Epithelial cell of esophagus (primary cell): Measurements from ENCODE around the gene RGCC.
A peak's percentile ranks its signal among the peaks of the same experiment; 100 is the strongest.
"Not testable (repeated sequence)": the region's sequence is repeated elsewhere in the genome, so short reads cannot be mapped to it uniquely, and the experiment has no call there.

Source experiments
- DNase-seq: peaks from one replicate; pipeline ENCODE4 v3.0.0; 2010; ENCODE audit warnings: low read depth
- H3K4me3 ChIP-seq: 2 replicates; pipeline ENCODE4 v1.5.1; 2011; ENCODE audit warnings: mild to moderate bottlenecking, low read length, control low read depth
- TF ChIP-seq, protein P1 (sequence below): IDR thresholded peaks from 2 replicates; pipeline ENCODE4 v1.5.1; 2011; ENCODE audit warnings: low read depth, mild to moderate bottlenecking, low read length, control low read depth, inconsistent platforms; ENCODE audit not compliant: insufficient read depth; ENCODE audit errors: missing control alignments

RGCC gene

DNA sequence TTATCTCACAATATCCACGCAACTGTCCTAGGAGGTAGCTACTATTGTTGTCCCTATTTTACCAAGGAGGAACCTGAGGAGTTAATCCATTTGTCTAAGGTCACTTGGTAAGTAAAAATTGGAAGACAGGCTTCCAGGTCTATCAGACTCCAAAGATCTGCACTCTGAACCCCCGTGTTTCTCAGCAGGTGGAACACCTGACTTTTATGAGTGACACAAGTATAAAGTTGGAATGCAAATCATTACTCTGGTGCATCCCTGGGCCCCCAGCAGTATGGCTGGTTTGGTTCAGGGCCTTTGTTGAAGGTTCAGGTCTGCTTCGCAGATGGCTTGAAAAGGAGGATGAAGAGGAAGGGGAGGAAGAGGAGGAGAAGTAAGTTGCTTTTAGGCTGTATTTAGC is 46.0 kb downstream of the RGCC start:
- no peak for DNase-seq
- H3K4me3 ChIP-seq: no peak overlapping the region
- TF ChIP-seq, protein P1, sequence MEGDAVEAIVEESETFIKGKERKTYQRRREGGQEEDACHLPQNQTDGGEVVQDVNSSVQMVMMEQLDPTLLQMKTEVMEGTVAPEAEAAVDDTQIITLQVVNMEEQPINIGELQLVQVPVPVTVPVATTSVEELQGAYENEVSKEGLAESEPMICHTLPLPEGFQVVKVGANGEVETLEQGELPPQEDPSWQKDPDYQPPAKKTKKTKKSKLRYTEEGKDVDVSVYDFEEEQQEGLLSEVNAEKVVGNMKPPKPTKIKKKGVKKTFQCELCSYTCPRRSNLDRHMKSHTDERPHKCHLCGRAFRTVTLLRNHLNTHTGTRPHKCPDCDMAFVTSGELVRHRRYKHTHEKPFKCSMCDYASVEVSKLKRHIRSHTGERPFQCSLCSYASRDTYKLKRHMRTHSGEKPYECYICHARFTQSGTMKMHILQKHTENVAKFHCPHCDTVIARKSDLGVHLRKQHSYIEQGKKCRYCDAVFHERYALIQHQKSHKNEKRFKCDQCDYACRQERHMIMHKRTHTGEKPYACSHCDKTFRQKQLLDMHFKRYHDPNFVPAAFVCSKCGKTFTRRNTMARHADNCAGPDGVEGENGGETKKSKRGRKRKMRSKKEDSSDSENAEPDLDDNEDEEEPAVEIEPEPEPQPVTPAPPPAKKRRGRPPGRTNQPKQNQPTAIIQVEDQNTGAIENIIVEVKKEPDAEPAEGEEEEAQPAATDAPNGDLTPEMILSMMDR: no peak

DNA sequence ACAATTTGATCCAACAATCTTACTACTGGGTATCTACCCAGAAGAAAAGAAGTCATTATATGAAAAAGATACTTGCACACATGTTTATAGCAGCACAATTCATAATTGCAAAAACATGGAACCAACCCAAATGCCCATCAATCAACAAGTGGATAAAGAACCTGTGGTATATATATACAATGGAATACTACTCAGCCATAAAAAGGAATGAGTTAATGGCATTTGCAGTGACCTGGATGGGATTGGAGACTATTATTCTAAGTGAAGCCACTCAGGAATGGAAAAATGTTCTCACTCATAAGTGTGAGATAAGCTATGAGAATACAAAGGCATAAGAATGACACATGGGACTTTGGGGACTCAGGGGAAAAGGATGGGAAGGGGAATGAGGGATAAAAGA is 47.3 kb downstream of the RGCC start:
- DNase-seq, H3K4me3 ChIP-seq: not testable (repeated sequence)

DNA sequence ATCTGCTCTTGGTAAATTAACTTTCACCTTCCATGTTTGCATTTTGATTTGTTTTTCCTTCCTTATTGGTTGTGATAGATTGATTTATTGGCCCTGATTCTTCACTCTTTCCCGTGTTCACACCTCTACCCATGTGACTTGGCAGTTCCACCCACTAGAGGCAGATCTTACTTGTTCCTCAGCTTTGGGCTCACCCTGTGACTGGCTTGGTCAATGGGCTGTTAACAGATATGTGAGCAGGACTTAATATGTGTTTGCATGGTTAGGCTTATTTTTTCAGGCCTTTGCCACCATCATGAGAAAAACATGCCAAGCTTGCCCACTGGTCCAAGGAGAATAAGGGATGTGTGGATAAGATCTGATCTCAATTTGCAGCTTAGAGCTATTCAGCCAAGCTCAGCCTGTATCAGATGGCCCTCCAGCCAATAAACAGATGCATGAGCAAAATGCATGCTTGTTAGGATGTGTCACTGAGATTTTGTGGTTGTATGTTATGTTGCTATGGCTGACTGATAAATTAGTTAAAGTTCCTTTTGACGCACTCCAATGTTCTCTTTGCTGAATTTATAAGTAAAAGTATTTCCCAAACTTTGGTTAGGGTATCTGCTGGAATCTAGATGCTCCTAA is 48.0 kb downstream of the RGCC start:
- TF ChIP-seq, protein P1: no peak
- DNase-seq: peak; percentile 59
- no peak overlapping the region for H3K4me3 ChIP-seq

DNA sequence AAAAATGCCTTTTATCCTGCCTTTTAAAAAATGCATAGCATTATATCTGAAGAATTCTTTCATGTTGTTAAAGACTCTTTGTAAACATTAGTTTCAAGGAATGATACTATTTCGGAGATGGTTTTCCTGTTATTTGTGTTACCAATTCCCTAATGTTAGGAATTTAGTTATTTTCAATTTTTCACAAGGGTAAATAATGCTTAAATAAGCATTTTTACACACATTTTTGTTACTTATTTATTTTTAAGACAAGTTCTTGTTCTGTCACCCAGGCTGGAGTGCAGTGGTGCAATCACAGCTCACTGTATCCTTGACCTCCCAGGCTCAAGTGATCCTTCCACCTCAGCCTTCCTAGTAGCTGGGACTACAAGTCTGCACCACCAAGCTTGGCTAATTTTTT is 49.0 kb downstream of the RGCC start:
- no peak overlapping the region for H3K4me3 ChIP-seq
- DNase-seq: no peak
- TF ChIP-seq, protein P1: no peak

DNA sequence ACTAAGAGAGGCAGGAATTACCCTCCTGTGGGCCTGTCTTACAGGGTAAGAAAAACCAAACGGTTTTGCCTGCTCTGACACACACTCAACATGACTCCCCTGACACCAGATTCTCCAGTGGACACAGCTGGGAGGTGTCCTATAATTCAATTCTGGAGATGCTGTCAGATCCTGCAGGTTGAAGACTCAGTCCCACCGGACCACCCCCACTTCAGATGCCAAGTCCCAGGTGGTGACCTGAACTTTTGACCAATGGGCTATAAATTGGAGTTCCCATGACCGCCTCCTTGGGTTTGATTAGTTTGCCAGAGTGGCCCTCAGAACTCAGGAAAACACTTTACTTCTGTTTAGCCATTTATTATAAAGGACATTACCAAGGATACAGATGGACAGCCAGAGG is 52.6 kb downstream of the RGCC start:
- H3K4me3 ChIP-seq: no peak overlapping the region
- TF ChIP-seq, protein P1: no peak
- DNase-seq: no peak

DNA sequence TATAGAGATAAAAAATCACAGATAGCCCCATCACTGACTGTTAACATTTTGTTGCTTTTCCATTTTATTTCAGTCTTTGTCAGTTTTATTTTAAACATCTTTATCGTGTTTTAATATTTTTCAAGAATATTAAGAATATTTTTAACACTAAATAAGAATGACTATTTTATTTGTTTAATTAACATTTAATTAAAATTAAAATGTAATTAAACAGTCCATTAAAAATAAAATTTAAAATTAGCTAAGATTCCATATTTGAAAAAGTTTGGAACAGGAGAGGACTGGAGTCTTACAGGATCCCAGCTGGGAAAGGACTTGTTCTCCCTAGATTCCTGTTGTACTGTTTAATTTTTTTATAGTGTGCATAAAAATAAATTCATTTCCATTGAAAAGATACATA is 54.5 kb downstream of the RGCC start:
- H3K4me3 ChIP-seq: no peak overlapping the region
- DNase-seq: no peak
- TF ChIP-seq, protein P1: no peak

DNA sequence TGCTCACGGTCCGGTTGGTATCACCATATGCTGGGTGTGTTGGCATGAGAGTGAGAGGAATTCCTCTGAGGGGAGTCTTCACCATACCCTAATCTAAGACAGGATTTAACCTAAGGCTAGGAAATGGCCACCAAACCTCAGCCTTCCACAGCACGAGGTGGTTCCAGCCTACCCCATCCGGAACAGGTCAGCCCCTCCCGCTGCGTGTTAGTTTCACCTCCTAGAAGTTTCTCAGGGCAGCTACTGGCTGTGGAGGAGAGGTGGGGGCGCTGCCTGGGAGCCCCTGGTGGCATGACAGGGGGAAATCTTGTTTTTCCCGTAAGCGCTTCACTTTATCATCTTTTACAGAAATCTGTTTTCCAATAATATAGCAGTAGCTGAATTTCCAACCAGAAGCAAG is 55.1 kb downstream of the RGCC start:
- TF ChIP-seq, protein P1: no peak
- no peak for DNase-seq
- no peak overlapping the region for H3K4me3 ChIP-seq
